Right renal pelvis (tissue), 4 donors: ENCODE results near the gene ENAH. TPM values are rescaled to one million over a fixed set of nuclear protein-coding genes. Genes with fewer than 3 reads are reported as not detected.
A peak's percentile ranks its signal among the peaks of the same experiment; 100 is the strongest.
"Not testable (repeated sequence)": the region's sequence is repeated elsewhere in the genome, so short reads cannot be mapped to it uniquely, and the experiment has no call there.

Experiments
- DNase-seq, 4 donors: peaks; one replicate each; pipeline ENCODE4 v3.0.0-alpha.2; 2013; ENCODE audit warnings: low read depth in 4 of 4, low spot score in 3 of 4, missing footprints in 1 of 4
- polyA plus RNA-seq, 4 donors: library from polyadenylated mRNA; unstranded; fragments of 120-200 nt; gene quantifications; one replicate each; pipeline ENCODE4 v1.2.1, GENCODE V29; 2013; ENCODE audit not compliant: insufficient read length in 4 of 4

ENAH gene
- polyA plus RNA-seq, 4 donors = 96.6 to 129 (median 117) TPM

DNA sequence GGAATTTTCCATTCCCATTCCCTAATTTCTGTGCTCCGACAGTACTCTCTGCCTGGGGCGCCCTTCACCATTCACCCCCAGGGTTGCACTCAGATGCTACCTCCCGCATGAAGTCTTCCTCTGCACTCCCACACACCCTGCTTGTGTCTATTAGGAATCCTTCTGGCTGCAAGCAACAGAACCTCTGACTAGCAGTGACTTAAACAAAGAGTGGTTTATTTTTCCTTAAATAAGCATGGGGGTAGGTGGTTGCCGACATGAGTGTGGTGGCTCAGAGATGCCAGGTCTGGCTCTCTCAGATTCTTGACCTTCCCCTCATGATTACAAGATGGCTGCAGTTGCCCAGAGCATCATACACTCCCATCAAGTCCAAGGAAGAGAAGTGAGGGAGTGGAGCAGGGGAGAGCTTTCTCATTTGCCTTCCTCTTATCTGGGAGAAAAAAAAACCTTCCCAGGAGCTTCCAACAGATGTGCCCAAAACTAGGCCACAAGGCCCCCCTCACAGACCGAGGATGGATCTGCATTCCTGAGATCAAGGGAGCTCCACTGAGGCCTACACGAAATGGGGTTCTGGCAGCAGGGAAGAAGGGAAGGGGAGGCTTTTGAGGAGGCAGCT lies 175.5 kb downstream of the ENAH start:
- DNase-seq = no peak

- no peak for DNase-seq
These were observed 176.4 kb downstream of the ENAH start for GRCh38 chr1:225476538-225476988.

DNA sequence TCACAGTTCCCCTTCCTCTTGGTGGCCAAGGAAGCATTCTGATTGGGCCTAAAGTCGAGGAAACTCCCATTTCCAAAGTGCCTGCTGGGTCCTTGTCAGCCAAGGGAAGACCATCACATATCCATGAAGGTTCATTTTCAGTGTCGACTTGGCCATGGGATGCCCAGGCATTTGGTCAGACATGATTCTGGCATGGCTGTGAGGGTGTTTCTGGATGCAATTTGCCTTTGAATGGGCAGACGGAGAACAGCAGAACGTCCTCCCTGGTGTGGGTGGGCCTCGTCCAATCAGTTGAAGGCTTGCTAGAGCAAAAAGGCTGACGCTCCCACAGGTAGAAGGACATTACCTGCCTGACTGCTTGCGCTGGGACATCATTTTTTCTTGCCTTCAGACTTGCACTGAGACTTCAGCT lies 176.8 kb downstream of the ENAH start:
- DNase-seq = no peak

- peak; percentile 47 to 79 (median 50) for DNase-seq
These were observed 177.7 kb downstream of the ENAH start for GRCh38 chr1:225474986-225475820.

DNA sequence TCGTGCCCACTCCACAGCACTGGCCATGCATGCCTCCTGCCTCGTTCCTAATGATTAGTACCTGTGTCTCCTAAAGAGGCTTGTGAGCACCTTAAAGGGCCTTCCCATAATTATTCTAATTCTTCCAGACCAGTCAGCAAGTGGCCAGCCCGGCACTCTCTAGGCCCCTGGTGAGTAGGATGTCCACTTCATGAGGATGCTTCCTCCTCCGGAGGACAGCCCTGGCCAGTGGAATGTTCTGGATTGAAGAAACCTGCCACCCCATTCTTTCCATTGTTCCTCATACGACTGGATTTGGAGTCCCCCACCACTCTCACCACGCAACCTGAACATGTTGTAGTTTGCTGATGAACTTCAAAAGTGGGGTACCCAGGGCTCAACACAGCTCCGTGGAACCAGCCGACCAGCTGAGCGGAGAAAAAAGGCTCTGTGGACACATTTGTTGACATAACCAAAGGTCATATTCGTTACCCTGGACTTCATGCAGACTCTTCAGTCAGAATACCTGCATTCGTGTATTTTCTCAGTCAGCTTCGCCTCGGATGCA lies 178.4 kb downstream of the ENAH start:
- no peak for DNase-seq

GRCh38 chr1:225473676-225474438 lies 179.1 kb downstream of the ENAH start:
- DNase-seq = not testable (repeated sequence)

GRCh38 chr1:225473266-225473665 lies 179.7 kb downstream of the ENAH start:
- not testable (repeated sequence) for DNase-seq

DNA sequence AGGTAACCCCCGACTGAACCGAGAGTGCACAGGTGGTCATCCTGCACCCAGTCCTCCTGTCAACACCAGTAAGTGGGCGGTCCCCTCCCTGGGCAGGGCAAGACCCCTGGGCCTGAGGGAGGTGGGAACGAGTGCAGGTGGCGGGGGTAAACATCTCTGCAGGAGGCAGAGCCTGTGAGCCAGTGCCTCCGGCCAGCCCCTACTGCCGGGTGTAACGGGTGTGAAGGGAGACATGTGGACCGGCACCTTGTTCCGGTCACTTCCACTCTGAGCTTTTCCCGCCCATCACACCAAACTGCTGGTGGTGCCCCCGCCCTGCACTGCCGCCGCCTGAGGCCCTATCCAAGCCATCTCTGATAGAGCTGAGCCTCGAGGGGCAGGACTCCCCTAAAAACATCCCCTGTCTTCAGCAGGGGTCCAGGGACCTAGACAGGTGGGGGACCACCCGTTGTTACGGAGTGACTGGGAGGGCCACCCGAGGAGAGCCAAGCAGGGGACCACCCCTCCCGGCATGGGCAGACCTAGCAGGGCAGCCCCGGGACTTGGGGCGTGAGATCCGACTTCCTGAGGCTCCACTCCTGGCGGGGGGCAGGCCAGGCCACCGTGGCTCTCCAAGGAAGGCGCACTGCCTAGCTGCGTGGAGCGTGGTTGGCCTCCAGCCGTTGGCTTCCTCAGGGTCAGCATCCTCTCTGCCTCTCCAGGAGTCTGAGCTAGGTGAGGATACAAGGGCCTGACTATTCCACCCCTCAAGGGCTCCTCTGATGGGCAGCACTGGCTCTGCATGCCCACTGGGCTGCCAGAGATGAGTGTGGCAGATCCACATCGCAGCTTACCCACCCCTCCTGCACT lies 181.2 kb downstream of the ENAH start:
- no peak for DNase-seq

GRCh38 chr1:225471109-225471452 lies 181.8 kb downstream of the ENAH start:
- no peak for DNase-seq

GRCh38 chr1:225470211-225471108 lies 182.5 kb downstream of the ENAH start:
- DNase-seq = no peak

DNA sequence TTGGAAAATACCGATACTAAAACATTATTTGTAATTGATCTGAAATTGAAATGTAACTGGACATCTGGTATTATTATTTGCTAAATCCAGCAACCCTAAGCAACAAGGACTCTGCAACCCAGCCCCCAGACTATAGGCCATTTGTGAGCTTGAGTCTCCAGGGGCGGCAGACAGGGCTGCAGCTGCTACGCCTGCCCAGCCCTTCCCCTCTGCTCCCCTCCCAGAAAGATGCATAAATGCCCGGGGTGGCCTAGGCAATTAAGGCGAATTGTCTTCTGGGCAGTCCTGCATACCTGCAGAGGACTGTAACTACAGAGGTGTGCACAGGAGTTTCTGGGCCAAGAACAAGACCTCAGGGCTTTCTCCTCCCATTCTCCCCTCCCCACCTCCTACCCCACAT lies 183.9 kb downstream of the ENAH start:
- no peak for DNase-seq

DNA sequence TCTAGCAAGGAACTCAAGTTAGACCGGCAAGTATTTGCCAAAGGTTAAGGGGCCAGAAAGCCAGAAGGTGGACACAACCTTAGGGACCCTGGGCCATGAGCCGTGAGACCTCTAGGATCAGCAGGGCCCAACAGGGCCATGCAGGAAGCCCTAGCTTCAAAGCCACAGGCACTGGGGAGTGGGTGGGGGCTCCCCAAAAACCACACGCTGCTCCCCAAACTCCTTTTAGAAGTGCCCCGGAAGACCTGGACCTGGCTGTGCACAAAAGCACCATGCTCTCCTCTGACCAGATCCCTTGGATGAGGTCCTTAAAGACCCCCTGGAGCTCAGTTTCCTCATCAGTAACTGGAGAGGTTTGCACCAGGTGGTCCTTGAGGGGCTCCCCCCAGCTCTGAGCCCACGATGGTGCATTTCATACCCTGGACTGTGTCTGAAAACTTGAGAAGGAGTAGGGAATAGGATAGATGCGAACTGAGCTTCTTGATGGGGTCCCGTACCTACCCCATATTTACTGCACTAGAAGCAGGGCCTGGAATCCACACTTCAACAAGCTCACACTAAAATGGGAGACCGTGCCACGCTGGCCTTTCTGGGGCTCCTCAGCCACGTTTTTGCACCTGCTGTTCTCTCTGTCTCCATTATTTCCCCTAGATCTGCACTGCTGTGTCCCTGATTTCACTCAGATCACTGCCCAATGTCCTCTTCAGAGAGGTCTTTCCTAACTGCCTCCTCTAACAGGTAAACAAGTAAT lies 184.5 kb downstream of the ENAH start:
- DNase-seq = no peak

DNA sequence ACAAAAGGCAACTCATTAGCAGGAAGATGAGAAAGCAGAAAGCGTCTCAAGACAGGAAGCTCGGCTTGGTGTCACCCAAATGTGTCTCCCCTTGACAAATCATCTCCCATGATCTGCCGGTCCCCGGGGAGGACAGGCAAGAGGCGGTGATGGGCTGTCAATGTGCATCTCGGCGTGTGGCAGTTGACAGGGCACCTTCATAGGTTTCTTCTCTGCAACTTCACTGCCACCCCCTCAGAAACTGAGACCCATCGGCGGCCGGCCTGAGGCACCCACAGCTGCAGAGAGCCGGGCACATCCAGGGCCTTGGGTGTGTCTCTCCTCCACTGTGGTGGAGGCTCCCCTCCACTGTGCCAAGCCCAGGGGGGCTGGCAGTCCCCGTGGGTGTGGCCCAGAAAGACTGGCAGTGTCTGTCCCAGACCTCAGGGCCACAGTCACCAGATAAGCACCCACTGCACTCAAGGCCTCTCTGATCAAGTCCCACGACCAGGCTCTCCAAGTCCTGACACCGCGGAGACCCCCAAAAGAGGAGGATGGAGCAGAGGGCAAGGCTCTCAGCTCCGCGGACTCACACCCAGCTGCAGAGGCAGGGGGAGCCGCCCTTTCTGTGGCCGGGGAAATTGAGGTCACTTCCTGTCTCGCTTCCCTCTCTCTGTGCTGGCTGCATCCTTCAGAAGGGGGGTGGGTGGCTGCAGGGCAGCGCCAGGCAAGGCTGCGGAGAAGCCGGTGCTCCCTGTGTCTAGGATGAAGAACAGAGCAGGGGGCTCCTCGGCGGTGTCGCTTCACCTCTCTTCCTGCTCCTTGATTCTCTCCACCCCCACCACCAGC lies 185.5 kb downstream of the ENAH start:
- no peak for DNase-seq

DNA sequence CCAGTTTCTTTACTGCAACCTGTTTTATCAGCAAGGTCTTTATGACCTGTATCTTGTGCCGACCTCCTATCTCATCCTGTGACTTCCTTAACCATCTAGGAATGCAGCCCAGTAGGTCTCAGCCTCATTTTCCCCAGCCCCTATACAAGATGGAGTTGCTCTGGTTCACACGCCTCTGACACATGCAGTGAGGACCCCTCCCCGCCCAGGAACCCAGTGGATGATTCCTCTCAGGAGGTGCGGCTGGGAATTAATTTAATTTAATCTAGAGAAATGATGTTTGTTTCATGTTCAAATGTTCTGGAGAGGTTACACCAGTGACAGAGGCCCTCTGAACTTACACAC lies 186.1 kb downstream of the ENAH start:
- DNase-seq = no peak

DNA sequence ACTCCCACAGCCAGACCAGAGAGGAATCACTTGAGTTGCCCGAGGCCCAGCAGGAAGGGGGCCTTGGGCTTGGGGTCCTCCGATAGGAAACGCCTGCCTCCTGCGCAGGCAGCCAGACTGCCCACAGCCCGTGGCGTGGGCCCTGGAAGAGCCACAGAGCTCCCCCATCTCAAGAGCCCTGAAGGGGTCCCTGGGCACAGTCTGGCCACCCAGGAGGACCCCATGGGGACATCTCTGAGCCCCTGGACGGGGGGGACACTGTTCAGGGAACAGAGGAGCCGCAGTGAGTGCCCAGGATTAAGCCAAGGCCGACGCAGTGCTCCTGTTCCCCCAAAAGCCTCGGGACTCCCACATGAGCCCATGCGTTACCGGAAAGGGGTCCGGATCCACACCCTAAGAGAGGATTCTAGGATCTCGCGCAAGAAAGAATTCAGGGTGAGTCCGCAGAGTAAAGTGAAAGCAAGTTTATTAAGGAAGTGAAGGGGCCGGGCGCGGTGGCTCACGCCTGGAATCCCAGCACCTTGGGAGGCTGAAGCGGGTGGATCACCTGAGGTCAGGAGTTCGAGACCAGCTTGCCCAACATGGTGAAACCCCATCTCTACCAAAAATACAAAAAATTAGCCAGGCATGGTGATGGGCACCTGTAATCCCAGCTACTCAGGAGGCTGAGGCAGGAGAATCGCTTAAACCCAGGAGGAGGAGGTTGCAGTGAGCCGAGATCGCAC lies 187.0 kb downstream of the ENAH start:
- no peak for DNase-seq

GRCh38 chr1:225464851-225465792 lies 187.8 kb downstream of the ENAH start:
- no peak for DNase-seq
